ENCODE measurements around the gene OCA2. TPM values are rescaled to one million over a fixed set of nuclear protein-coding genes. Genes with fewer than 3 reads are reported as not detected.

The OCA2 gene
- total RNA-seq, 1 experiment from 2014 or later: not detected

GRCh38 chr15:27832237-27832596, 266.9 kb downstream of the OCA2 start:
- DNase-seq (ENCODE audit: unreplicated experiment): no peak
- H3K36me3 Mint-ChIP-seq (ENCODE audit: insufficient read depth, unreplicated experiment): peaks cover 3% of the 10 kb centered on the region
- no peak for TF ChIP-seq CTCF (IDR thresholded peaks at IDR 0.05; ENCODE audit: unreplicated experiment)
- no peak overlapping the region for H3K4me3 Mint-ChIP-seq (ENCODE audit: unreplicated experiment)
- H3K27me3 Mint-ChIP-seq (ENCODE audit: insufficient read depth, unreplicated experiment): no peaks in the 10 kb centered on the region
- H3K4me1 Mint-ChIP-seq (ENCODE audit: insufficient read depth, unreplicated experiment): no peaks in the 10 kb centered on the region
- H3K9me3 Mint-ChIP-seq (ENCODE audit: unreplicated experiment): peaks cover 43% of the 10 kb centered on the region
- BruUV-seq (replicated peaks): no TSS peak
- ChIA-PET CTCF (no interaction called here), POLR2A (no interaction called here)
- H3K27ac Mint-ChIP-seq (ENCODE audit: low read depth, unreplicated experiment): no peak overlapping the region
- intact Hi-C loops (cut with micrococcal nuclease): no loop called here

GRCh38 chr15:27831384-27832236, 267.5 kb downstream of the OCA2 start:
- POLR2A ChIA-PET: no interaction called here
- peaks cover 46% of the 10 kb centered on the region for H3K9me3 Mint-ChIP-seq (ENCODE audit: unreplicated experiment)
- no TSS peak for BruUV-seq (replicated peaks)
- no peaks in the 10 kb centered on the region for H3K36me3 Mint-ChIP-seq (ENCODE audit: insufficient read depth, unreplicated experiment)
- CTCF ChIA-PET: no interaction called here
- no peak for DNase-seq (ENCODE audit: unreplicated experiment)
- no peak for TF ChIP-seq CTCF (IDR thresholded peaks at IDR 0.05; ENCODE audit: unreplicated experiment)
- intact Hi-C loops (cut with micrococcal nuclease): no loop called here
- H3K4me3 Mint-ChIP-seq (ENCODE audit: unreplicated experiment): no peak overlapping the region
- no peaks in the 10 kb centered on the region for H3K27me3 Mint-ChIP-seq (ENCODE audit: insufficient read depth, unreplicated experiment)
- H3K4me1 Mint-ChIP-seq (ENCODE audit: insufficient read depth, unreplicated experiment): no peaks in the 10 kb centered on the region
- no peak overlapping the region for H3K27ac Mint-ChIP-seq (ENCODE audit: low read depth, unreplicated experiment)

DNA sequence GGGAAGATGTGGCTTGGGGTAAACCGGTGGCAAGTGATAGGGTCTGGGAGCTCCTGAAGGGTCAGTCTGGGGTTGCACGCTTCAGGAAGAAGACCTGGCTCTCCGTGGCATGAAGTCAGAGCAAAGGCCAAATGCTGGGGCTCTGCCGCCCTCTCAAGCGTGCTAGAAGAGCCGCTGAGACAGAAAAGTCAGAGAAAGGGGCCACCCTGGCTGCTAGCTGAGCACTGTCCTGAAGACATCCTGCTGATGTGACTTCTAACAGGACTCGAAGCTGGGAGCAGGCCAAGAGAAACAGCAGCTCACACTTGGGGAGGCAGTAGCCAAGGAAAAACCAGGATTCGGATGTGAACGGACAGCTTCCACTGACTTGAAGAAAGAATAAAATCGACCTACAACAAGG, 270.4 kb downstream of the OCA2 start:
- BruUV-seq (replicated peaks): no TSS peak
- TF ChIP-seq CTCF (IDR thresholded peaks at IDR 0.05; ENCODE audit: unreplicated experiment): no peak
- Mint-ChIP-seq H3K4me1 (ENCODE audit: insufficient read depth, unreplicated experiment) (no peaks in the 10 kb centered on the region), H3K9me3 (ENCODE audit: unreplicated experiment) (peaks cover 38% of the 10 kb centered on the region), H3K27ac (ENCODE audit: low read depth, unreplicated experiment) (no peak overlapping the region), H3K36me3 (ENCODE audit: insufficient read depth, unreplicated experiment) (no peaks in the 10 kb centered on the region), H3K27me3 (ENCODE audit: insufficient read depth, unreplicated experiment) (no peaks in the 10 kb centered on the region), H3K4me3 (ENCODE audit: unreplicated experiment) (no peak overlapping the region)
- ChIA-PET CTCF (no interaction called here), POLR2A (interaction anchor here (0.7 kb wide), 1 partner anchor 345 kb away, joined by 3 read pairs; no protein-coding TSS in a partner anchor)
- DNase-seq (ENCODE audit: unreplicated experiment): no peak
- intact Hi-C loops (cut with micrococcal nuclease): no loop called here

GRCh38 chr15:27826902-27827714, 272.0 kb downstream of the OCA2 start:
- Mint-ChIP-seq H3K4me1 (ENCODE audit: insufficient read depth, unreplicated experiment) (no peaks in the 10 kb centered on the region), H3K9me3 (ENCODE audit: unreplicated experiment) (peaks cover 49% of the 10 kb centered on the region), H3K27ac (ENCODE audit: low read depth, unreplicated experiment) (no peak overlapping the region), H3K4me3 (ENCODE audit: unreplicated experiment) (no peak overlapping the region), H3K36me3 (ENCODE audit: insufficient read depth, unreplicated experiment) (no peaks in the 10 kb centered on the region), H3K27me3 (ENCODE audit: insufficient read depth, unreplicated experiment) (no peaks in the 10 kb centered on the region)
- intact Hi-C loops (cut with micrococcal nuclease): no loop called here
- no TSS peak for BruUV-seq (replicated peaks)
- TF ChIP-seq CTCF (IDR thresholded peaks at IDR 0.05; ENCODE audit: unreplicated experiment): no peak
- POLR2A ChIA-PET: no interaction called here
- no peak for DNase-seq (ENCODE audit: unreplicated experiment)
- CTCF ChIA-PET: no interaction called here
